HG03095 (cell line): ENCODE results near the gene CCNY.
A peak's percentile ranks its signal among the peaks of the same experiment; 100 is the strongest.

ENCODE experiments used
- ATAC-seq: cut with Tn5 transposase; IDR thresholded peaks from one replicate; pipeline ENCODE4 v1.9.1; 2021; ENCODE audit warnings: moderate library complexity; ENCODE audit not compliant: unreplicated experiment

Gene CCNY

DNA sequence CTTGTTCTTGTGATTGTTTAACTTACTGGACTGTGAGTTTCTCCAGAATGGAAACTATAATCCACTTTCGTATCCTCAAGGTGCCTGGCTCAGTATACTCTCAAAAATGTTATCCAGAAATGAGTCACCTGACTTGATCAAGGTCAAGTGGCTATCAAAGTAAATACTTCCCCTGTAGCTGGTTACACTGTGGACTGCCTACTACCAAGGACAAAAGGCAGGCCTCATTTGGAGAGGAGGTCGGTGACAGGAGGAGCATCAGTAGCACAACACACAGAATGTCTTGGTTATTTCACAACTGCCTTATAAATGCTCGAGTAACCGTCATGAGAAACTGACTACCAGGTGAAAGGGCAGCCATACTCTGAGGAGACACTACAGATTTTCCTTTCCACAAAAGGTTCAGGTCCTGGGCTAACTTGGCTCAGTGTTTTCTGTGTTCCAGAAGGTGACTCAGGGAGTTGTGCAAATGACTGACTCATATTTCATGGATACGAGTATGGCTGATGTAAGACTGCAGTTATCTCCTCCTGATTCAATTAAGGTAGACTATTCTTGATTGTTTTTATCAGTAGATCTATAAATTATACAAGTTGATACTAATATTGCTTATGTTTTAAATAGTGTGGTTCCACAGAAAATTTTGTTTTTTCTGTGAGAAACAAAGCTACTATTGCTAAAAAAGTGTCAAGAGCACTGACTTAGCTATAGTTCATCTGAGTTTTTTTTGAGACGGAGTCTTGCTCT is 4.2 kb upstream of the CCNY start:
- ATAC-seq: no peak

- no peak for ATAC-seq
Measured at GRCh38 chr10:35334297-35334696, 2.0 kb upstream of the CCNY start.

DNA sequence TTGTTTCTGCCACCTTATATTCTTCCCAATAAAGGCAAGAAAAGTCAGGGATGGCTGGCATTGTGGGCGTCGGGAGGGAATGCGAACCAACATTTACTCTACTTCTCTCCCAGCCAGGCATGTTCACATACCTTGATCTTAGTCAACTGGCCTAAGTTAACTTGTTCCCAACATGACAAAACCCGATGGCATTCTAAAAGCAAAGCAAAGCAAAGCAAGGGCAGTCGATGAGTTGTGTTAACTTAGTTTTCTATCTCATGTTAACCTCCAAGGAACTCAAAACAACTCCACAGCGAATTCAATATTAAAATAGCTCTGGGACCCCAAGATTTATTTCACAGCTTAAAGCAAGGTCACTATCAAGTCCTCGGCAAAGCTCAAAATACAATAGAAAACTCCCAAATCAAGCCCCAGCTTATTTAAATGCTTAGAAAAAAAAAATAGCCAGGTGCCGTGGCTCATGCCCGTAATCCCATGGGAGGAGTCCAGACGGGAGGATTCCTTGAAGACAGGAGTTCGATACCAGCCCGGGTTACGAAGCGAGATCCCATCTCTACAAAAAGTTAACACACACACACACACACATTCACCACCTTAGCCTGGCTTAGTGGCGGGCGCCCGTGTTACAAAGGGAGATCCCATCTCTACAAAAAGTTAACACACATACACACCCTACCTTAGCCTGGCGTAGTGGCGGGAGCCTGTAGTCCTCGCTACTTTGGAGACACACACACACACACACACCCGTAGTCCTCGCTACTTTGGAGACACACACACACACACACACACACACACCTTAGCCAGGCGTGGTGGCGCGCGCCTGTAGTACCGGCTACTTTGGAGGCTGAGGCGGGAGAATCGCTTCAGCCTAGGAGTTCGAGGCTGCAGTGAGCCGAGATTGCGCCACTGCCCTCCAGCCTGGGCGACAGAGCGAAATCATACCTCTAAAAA is 901 bp upstream of the CCNY start:
- peak; percentile 0 for ATAC-seq

- ATAC-seq: peak; percentile 7
Measured at GRCh38 chr10:35336921-35337823, 863 bp downstream of the CCNY start.

- ATAC-seq: peak; percentile 39
Measured at GRCh38 chr10:35339942-35340341, 3.6 kb downstream of the CCNY start.

DNA sequence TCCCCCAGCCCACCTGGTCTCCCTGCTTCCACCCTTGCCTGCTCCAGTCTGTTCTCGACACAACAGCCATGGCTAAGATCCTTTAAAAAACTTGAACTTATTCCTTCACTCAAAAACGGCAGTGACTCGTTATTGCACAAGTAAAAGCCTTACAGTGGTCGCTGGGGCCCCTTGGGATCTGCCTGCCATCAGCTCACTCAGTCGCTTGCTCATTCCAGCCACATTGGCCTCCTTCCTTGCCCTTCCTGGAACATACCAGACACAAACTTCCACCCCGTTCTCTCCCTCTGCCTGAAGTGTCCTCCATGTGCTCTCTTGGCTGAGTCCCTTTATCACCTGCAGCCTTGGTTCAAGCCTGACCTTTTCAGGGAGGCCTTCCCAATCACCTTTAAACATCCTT is 4.7 kb downstream of the CCNY start:
- no peak for ATAC-seq

DNA sequence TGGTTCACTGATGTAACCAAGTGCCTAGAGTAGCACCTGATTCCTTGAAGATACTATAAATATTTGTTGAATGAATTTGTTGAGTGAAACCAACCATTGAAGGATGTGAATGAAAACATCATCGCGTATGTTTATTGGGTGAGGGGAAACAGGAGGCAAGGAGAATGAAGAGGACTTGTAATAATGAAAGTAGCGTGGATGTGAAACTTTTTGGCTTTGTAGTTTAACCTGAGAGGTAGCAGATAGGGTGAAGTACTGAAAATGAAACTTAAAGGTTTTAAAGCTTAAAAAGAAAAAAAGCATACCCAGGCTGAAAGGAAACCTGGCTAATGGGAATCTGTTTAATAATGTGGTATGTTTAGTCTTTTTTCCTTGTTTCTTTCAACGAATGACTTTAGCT is 5.2 kb downstream of the CCNY start:
- ATAC-seq: peak; percentile 71

DNA sequence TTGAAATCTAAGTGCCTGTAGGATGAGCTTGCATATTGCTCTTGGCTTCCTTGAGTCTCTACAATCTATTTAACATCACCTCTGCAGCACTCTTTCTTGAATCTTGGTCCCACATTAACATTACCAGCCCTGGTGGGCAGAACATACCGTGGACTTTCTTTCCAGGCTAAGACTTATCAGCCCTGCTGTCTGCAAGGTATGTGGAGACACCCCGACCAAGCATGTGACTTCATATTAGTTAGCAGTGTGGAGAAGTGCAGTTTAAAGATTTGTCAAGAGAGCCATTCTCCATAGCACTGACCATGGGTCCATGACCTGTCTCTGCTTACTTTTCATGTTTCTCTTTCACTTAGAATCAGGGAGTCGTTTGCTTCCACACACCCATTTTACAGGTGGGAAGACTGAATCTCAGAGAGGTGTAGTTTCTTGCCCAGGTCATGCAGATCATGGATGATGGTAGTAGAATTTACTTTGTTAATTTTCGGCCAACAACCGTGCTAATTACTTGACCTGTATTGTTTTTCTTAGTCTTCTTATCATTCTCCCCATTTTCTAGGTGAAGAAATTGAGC is 6.0 kb downstream of the CCNY start:
- no peak for ATAC-seq

- ATAC-seq: no peak
Measured at GRCh38 chr10:35343739-35344138, 7.4 kb downstream of the CCNY start.

GRCh38 chr10:35345383-35345742 is 9.1 kb downstream of the CCNY start:
- no peak for ATAC-seq

DNA sequence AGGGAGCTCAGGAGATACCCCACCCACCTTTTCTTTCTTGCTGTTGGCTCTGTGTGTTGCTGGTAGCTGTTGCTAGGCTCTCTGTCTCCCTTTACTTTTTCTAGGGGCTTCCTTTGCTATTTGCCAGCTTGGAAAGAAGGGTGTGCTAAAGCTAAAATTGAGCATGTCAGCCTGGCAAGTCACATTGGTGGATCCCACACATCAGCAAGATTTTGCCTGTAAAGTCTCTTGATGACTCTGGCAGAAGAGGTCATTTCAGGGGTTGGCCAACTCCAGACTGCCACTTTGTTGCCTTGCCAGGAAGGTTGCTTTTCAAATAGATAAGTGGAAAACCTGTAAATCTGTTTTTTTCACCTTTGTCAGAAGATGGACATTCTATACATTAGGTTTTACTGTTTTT is 9.9 kb downstream of the CCNY start:
- no peak for ATAC-seq

GRCh38 chr10:35347121-35347562 is 10.8 kb downstream of the CCNY start:
- no peak for ATAC-seq

DNA sequence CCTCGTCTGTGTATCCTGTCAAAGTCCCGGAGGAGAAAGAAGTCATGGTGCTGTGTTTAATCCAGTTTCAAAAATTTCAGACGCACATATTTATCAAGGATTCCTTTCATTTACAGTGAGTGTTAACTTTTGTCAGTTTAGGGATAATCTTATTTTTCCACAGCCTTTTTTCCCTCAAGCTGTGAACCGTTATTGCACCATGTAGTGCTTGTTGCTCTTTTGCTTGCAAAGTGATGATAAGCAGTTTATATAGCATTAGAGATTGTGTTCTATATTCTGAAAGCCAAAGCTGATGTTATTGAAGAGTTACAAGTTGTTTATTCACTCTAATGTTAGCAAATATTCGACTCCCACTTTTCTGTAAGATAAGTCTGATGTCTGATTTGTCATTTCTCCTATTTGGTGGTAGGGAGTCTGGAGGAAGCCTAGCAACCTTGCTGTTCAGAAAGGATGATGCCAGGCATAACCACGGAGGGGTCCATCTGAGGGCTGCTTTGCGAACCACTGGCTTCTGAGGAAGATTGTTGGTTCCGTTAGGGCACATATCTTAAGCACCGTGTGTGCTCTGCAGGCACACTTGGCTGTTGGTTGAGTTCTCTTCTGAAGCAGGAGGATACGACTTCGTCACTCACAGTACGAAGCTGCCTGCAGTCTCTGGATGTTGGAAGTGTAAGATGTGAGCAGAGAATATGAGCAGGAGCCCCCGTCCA is 11.7 kb downstream of the CCNY start:
- ATAC-seq: no peak

DNA sequence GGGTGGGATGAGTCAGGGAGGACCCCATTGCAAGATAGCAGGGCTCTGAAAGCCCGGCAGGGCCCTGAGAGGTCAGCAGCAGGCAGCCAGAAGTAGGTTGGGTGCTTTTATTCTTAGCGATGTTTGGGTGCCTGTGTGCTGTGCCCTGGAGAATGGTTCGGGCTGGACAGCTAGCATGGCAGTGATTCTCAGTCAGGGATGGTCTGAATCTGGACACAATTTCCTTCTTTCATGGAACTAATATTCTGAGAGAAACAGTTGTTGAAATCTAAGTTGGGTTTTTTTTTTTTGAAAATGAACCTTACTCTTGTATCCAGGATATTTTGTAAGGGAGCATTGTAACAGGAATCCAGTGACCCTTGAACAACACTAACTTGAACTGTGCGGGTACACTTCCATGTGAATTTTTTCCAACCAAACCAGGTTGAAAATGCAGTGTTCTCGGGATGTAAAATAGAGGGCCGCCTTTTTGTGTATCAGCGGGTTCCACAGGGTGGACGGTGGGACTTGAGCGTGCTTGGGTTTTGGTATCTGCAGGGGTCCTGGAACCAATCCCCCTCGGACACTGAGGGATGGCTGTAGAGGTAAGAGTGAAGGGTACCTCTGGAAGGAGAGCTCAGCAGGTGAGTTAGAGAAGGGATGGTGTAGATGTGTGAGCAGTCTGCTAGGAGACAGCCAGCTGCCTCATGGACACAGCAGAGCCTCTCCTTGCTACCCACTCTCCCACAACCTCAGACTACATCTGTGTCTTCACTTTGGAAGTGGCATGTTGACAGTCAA is 12.5 kb downstream of the CCNY start:
- ATAC-seq: no peak

DNA sequence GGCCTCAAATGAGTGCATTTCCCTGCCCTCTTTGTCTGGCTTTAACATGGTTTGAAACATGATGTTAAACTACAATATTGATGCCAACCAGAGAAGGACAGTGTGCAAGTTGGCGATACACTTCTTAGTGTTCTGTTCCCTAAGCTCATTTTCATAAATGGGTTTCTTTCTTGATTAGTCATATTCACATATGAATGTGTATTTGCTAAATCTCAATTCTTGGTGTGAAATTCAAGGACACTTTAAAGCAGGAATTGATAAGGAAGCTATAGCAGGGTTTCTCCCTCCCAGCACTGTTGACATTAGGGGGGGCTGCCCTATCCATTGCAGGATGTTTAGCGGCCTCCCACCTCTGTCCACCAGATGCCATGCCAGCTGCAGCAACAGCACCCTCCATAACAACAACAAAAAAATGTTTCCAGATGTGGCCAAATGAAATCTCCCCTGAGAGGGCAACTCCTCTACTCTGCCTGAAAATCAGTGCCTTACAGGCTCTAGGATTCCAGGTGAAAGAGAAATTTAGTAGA is 13.1 kb downstream of the CCNY start:
- ATAC-seq: no peak

- no peak for ATAC-seq
Measured at GRCh38 chr10:35351021-35351420, 14.7 kb downstream of the CCNY start.

GRCh38 chr10:35352097-35352496 is 15.8 kb downstream of the CCNY start:
- ATAC-seq: no peak

- ATAC-seq: no peak
Measured at GRCh38 chr10:35352512-35352911, 16.2 kb downstream of the CCNY start.

GRCh38 chr10:35353395-35353794 is 17.1 kb downstream of the CCNY start:
- peak; percentile 38 for ATAC-seq
